ENCODE data around the gene CHURC1.

DNA sequence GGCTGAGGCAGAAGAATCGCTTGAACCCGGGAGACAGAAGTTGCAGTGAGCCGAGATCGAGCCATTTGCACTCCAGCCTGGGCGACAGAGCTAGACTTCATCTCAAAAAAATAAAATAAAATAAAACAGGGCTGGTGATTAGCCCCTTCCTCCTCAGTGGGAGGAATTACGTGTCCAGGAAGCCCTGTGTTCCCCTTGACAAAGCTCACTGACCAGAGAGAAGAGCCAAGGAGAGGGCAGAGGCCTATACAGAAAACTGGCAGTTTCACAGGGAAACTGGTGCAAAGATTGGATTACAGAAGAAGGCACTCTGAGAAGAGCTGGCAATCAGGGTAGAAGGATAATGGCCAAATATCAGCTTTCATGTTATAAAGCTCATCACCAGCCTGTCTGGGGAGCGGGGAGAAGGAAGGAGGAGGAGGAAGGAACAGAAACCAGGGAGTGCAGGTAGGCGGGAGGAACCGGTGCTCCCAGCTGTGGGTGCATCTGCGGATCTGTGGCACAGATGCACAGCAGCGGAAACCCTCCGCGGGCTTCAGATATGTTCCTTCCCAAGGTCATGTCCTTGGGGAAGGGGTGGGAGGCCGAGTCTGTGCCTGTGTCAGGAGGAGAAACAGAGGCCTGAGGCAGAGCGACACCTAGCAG, 51.2 kb downstream of the CHURC1 start:
- TF ChIP-seq, protein P1, sequence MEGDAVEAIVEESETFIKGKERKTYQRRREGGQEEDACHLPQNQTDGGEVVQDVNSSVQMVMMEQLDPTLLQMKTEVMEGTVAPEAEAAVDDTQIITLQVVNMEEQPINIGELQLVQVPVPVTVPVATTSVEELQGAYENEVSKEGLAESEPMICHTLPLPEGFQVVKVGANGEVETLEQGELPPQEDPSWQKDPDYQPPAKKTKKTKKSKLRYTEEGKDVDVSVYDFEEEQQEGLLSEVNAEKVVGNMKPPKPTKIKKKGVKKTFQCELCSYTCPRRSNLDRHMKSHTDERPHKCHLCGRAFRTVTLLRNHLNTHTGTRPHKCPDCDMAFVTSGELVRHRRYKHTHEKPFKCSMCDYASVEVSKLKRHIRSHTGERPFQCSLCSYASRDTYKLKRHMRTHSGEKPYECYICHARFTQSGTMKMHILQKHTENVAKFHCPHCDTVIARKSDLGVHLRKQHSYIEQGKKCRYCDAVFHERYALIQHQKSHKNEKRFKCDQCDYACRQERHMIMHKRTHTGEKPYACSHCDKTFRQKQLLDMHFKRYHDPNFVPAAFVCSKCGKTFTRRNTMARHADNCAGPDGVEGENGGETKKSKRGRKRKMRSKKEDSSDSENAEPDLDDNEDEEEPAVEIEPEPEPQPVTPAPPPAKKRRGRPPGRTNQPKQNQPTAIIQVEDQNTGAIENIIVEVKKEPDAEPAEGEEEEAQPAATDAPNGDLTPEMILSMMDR (IDR thresholded peaks at IDR 0.05), result no peak
- no peak for TF ChIP-seq TCF7 (CRISPR knock-in tag; IDR thresholded peaks at IDR 0.05; ENCODE audit: low read depth)
- no peak for TF ChIP-seq PRRX2 (CRISPR knock-in tag; IDR thresholded peaks at IDR 0.05)
- no peak for TF ChIP-seq ESRRA (CRISPR knock-in tag; IDR thresholded peaks at IDR 0.05; ENCODE audit: borderline replicate concordance)
- no peak for TF ChIP-seq NFYB (CRISPR knock-in tag; conservative IDR thresholded peaks at IDR 0.05; ENCODE audit: low read depth)
- TF ChIP-seq, protein P2, sequence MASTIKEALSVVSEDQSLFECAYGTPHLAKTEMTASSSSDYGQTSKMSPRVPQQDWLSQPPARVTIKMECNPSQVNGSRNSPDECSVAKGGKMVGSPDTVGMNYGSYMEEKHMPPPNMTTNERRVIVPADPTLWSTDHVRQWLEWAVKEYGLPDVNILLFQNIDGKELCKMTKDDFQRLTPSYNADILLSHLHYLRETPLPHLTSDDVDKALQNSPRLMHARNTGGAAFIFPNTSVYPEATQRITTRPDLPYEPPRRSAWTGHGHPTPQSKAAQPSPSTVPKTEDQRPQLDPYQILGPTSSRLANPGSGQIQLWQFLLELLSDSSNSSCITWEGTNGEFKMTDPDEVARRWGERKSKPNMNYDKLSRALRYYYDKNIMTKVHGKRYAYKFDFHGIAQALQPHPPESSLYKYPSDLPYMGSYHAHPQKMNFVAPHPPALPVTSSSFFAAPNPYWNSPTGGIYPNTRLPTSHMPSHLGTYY (CRISPR knock-in tag; IDR thresholded peaks at IDR 0.05), result no peak
- no peak for TF ChIP-seq SMAD4 (CRISPR knock-in tag; IDR thresholded peaks at IDR 0.05)
- TF ChIP-seq FOXK1 (CRISPR knock-in tag; IDR thresholded peaks at IDR 0.05), result no peak
